Measurements from ENCODE around the gene SNRPF.

DNA sequence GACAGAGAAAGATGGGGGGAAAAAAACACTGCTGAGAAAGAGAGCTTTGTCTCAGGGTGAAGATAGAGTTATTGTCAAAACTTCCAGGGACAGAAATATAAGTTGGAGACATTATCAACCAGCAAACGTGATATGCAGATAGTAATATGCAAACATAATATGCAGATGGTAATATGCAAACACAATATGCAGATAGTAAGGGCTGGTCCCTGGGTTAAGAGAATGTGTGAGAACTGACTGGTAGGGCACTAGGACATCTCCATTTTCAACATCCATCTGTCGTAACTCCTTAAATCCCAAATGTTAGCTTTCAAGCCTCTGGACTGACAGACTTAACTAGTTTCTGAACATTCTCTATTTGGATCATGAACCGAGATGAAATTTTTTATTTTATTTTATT is 32.2 kb downstream of the SNRPF start:
- TF ChIP-seq POLR2A (IDR thresholded peaks at IDR 0.05; ENCODE audit: low read depth, low read length) (no peak), POLR2AphosphoS5 (IDR thresholded peaks at IDR 0.05; ENCODE audit: low read depth, low read length) (no peak)
